Body of pancreas (tissue), 4 donors: ENCODE measurements around the gene PECR. TPM values are rescaled to one million over a fixed set of nuclear protein-coding genes. Genes with fewer than 3 reads are reported as not detected.

ENCODE experiments used
- ATAC-seq: fragments of 150-250 bp; one replicate; pipeline ENCODE4 v1.9.1; 2016
- DNase-seq, 4 donors: peaks; one replicate each; pipeline ENCODE4 v3.0.0-alpha.2; 2019
- H3K27ac ChIP-seq, 4 donors: fragments of 200-600 bp; sonication (generic); 1 replicate in 3 of 4; 2 replicates in 1 of 4; pipeline versions ENCODE4 v1.5.1 to v1.6.1; 2016 to 2019; ENCODE audit warnings: mild to moderate bottlenecking in 1 of 4, mixed read lengths in 1 of 4, moderate library complexity in 1 of 4
- H3K27me3 ChIP-seq, 2 donors: fragments of 200-600 bp; sonication (generic); one replicate each; pipeline ENCODE4 v1.6.0; 2016; ENCODE audit warnings: mild to moderate bottlenecking in 1 of 2
- H3K36me3 ChIP-seq, 2 donors: fragments of 200-600 bp; sonication (generic); replicated peaks in 1 of 2; 2 replicates each; pipeline ENCODE4 v1.5.1; 2016; ENCODE audit warnings: low read depth in 2 of 2; ENCODE audit not compliant: insufficient read depth in 1 of 2
- H3K4me1 ChIP-seq: fragments of 200-600 bp; sonication (generic); one replicate; pipeline ENCODE4 v1.6.0; 2016
- H3K4me3 ChIP-seq, 2 donors: fragments of 200-600 bp; sonication (generic); 1 replicate in 1 of 2; 2 replicates in 1 of 2; pipeline ENCODE4 v1.5.1; 2016 to 2019
- H3K9me3 ChIP-seq, 3 donors: fragments of 200-600 bp; sonication (generic); 1 replicate in 2 of 3; 2 replicates in 1 of 3; pipeline ENCODE4 v1.5.1; 2016
- POLR2A ChIP-seq, 3 donors: fragments of 450-650 bp; IDR thresholded peaks; one replicate each; pipeline ENCODE4 v1.6.1; 2016; ENCODE audit warnings: antibody characterized with exemption in 3 of 3, mild to moderate bottlenecking in 2 of 3
- WGBS, 2 donors: methylation state at CpG; one replicate each; pipeline ENCODE4 v1.1.5; 2017; 5-methylcytosine and 5-hydroxymethylcytosine counted together
- intact Hi-C: fragments of 100-400 bp; cut with DNase I; formaldehyde crosslinking; loops from one replicate; pipeline ENCODE4 v1.15.1; 2023
- total RNA-seq, 2 donors: library from RNA; depleted of rRNA; stranded (reverse); fragments of >200 nt; gene quantifications; one replicate each; pipeline ENCODE4 v1.1.0, GENCODE V29; 2016
- TF ChIP-seq, protein P1 (sequence below), 7 experiments: fragments of 450-650 bp in 4 of 7; fragments of 200-600 bp in 3 of 7; sonication (generic) in 3 of 7; IDR thresholded peaks; one replicate each; pipeline ENCODE4 v1.5.1; 2016 to 2019; ENCODE audit warnings: antibody characterized with exemption in 7 of 7

The PECR gene
- total RNA-seq: 1 to 10 TPM; 5.9 to 6.5 TPM

DNA sequence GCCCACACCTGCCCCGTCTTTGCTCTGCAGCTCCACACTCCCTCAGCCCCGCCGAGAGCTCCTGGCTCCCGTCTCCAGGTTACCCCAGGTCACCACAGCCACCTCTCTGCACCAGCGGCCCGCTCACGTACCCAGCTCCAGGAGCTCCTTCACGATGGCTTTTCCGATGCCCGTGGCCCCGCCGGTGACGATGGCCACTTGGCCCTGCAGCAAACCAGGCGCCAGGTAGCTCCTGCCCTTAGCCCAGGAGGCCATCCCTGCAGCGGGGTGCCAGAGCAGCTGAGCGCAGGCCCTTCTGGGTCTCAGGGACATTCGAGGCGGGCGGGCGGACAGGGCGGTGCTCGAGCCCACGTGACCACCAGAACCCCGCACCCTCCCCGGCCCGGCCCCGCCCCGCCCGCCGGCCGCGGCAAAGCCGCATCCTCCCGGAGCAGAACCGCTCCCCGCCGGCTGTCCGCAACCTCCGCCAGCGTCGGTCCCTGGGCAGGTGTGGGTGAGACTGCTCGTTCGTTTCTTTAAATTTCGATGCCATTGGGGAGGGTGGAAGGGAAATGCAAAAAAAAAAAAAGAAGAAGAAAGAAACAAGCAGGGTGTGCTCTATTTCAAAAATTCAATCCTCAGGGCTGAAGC lies at the start of gene PECR, which contains the start of gene TMEM169:
Gene PECR (minus strand): TSS at position 323 of the 630 bp plus-strand sequence. CDS start 68 bp downstream, at position 255.
Gene TMEM169 (plus strand): TSS at position 433 of the 630 bp plus-strand sequence. CDS start 14,045 bp downstream, outside the sequence.
- 0% methylated on average over 28 to 44 of the region's 44 CpGs for WGBS, 2 donors
- Histone ChIP-seq H3K27ac (peak within 1 kb of the TSS in 3 of 4 donors; percentile 54 to 59 (median 57)), H3K4me1 (peaks cover 22% of the 10 kb centered on the region), H3K27me3 (no peaks in the 10 kb centered on the region), H3K36me3 (no peaks in the 10 kb centered on the region), H3K9me3 (no peaks in the 10 kb centered on the region), H3K4me3 (peak within 1 kb of the TSS in 1 of 2 donors; percentile 23)
- ATAC-seq: peak; percentile 95
- intact Hi-C loops: no loop called here
- peak; percentile 80 to 89 (median 85) for DNase-seq
- peak; percentile 37 to 71 (median 69) for TF ChIP-seq POLR2A (IDR thresholded peaks at IDR 0.05)
- TF ChIP-seq, protein P1, sequence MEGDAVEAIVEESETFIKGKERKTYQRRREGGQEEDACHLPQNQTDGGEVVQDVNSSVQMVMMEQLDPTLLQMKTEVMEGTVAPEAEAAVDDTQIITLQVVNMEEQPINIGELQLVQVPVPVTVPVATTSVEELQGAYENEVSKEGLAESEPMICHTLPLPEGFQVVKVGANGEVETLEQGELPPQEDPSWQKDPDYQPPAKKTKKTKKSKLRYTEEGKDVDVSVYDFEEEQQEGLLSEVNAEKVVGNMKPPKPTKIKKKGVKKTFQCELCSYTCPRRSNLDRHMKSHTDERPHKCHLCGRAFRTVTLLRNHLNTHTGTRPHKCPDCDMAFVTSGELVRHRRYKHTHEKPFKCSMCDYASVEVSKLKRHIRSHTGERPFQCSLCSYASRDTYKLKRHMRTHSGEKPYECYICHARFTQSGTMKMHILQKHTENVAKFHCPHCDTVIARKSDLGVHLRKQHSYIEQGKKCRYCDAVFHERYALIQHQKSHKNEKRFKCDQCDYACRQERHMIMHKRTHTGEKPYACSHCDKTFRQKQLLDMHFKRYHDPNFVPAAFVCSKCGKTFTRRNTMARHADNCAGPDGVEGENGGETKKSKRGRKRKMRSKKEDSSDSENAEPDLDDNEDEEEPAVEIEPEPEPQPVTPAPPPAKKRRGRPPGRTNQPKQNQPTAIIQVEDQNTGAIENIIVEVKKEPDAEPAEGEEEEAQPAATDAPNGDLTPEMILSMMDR (IDR thresholded peaks at IDR 0.05): no peak

DNA sequence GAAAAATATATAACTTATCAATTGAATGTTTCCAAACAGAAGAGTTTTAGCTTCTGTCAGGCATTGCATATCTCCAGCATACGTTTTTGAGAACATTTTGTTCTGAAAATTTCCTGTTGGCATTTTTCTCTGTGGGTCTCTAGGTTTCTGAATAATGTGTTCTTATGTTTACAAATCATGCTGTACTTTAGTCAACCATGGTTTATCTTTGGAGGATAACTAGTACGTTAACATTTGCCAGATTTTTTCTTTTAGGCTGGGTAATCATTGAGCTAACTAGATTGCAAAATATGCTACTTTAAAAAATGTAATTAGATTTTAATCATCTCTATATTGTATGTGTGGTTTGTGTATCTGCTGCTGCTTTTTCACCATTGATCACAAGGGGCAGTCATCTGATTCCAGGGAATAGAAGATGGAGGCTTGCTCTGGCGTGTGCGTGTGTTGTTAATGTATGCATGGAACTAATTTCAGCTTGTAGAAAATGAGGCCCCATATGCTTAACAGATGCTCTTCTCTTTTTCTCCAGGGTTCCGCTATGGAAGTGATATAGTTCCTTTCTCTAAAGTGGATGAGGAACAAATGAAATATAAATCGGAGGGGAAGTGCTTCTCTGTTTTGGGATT lies 48.9 kb upstream of the PECR start:
- Histone ChIP-seq H3K27me3 (no peaks in the 10 kb centered on the region), H3K4me1 (peaks cover 23% of the 10 kb centered on the region), H3K9me3 (no peaks in the 10 kb centered on the region), H3K36me3 (peaks cover 11 to 62% of the 10 kb centered on the region in 2 donors), H3K4me3 (no peak overlapping the region), H3K27ac (peak overlapping the region in 2 of 4 donors; percentile 19 to 74)
- intact Hi-C loops: no loop called here
- WGBS, 2 donors: 63 to 67% methylated on average over 6 of the region's 6 CpGs
- no peak for TF ChIP-seq POLR2A (IDR thresholded peaks at IDR 0.05)
- TF ChIP-seq, protein P1 (IDR thresholded peaks at IDR 0.05): no peak
- ATAC-seq (peak; percentile 92), DNase-seq (no peak)

DNA sequence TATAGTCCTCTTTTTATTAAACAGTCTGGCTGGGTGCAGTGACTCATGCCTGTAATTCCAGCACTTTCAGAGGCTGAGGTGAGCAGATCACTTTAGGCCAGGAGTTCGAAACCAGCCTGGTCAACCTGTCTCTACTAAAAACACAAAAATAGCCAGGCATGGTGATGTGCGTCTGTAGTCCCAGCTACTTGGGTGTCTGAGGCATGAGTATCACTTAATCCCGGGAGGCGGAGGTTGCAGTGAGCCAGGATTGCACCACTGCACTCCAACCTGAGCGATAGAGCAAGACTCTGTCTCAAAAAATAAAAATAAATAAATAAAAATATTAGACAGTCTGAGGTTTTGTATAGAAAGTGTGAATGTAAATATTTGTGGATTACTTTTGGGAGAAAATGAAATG lies 45.3 kb upstream of the PECR start:
- no peaks in the 10 kb centered on the region for H3K27me3 ChIP-seq
- ATAC-seq: no peak
- DNase-seq: no peak
- H3K4me1 ChIP-seq: peaks cover 23% of the 10 kb centered on the region
- WGBS, 2 donors: 96 to 99% methylated on average over 5 of the region's 5 CpGs
- no peak overlapping the region for H3K4me3 ChIP-seq
- H3K36me3 ChIP-seq: peaks cover 13 to 52% of the 10 kb centered on the region in 2 donors
- TF ChIP-seq, protein P1 (IDR thresholded peaks at IDR 0.05): no peak
- TF ChIP-seq POLR2A (IDR thresholded peaks at IDR 0.05): no peak
- intact Hi-C loops: no loop called here
- no peak overlapping the region for H3K27ac ChIP-seq
- H3K9me3 ChIP-seq: no peaks in the 10 kb centered on the region

DNA sequence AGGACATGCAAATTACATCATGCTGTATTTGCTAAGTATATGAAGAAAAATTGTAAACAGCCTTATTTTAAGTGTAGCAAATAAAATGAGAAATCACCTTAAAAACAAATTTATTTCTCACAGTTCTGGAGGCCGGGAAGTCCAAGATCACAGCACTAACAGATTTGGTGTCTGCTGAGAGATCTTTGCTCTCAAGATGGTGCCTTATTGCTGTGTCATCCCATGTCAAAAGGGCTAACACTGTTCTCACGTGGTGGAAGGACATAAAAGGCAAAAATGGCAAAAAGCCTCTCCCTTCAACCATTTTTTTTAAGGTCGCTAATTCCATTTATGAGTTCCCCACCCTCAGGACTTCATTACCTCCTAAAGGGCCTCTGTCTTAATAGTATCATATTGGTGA lies 39.6 kb upstream of the PECR start:
- H3K4me3 ChIP-seq: no peak overlapping the region
- intact Hi-C loops: no loop called here
- no peak overlapping the region for H3K27ac ChIP-seq
- ATAC-seq (no peak), DNase-seq (no peak)
- H3K36me3 ChIP-seq: peaks cover 14 to 38% of the 10 kb centered on the region in 2 donors
- no peak for TF ChIP-seq POLR2A (IDR thresholded peaks at IDR 0.05)
- TF ChIP-seq, protein P1 (IDR thresholded peaks at IDR 0.05): no peak
- no peaks in the 10 kb centered on the region for H3K27me3 ChIP-seq
- H3K4me1 ChIP-seq: no peaks in the 10 kb centered on the region
- WGBS, 2 donors: 87% methylated on average over 3 of the region's 3 CpGs
- no peaks in the 10 kb centered on the region for H3K9me3 ChIP-seq
